Neural cell (in vitro differentiated cells): ENCODE data around the gene GLI2. TPM values are rescaled to one million over a fixed set of nuclear protein-coding genes. Genes with fewer than 3 reads are reported as not detected.

Source experiments
- H2AFZ ChIP-seq: fragments of 200-600, 300-800 bp; sonication (generic), shearing (Covaris generic); 2 replicates; pipeline ENCODE4 v1.6.0; 2014; ENCODE audit warnings: low read depth, mild to moderate bottlenecking, antibody characterized with exemption, low read length, moderate library complexity
- H3F3A ChIP-seq: fragments of 200-600 bp; shearing (Covaris generic); 2 replicates; pipeline ENCODE4 v1.6.1; 2016; ENCODE audit warnings: mild to moderate bottlenecking, moderate library complexity, mixed read lengths, antibody characterized with exemption, low read length; ENCODE audit not compliant: insufficient read depth, poor library complexity, severe bottlenecking
- H3K27ac ChIP-seq: fragments of 200-600, 300-800 bp; sonication (generic), shearing (Covaris generic); 2 replicates; pipeline ENCODE4 v1.5.1; 2014; ENCODE audit warnings: mild to moderate bottlenecking, low read length, moderate library complexity
- H3K27me3 ChIP-seq: fragments of 300-800, 200-600 bp; sonication (generic), shearing (Covaris generic); 2 replicates; pipeline ENCODE4 v1.6.0; 2014; ENCODE audit warnings: mild to moderate bottlenecking, low read depth, low read length, moderate library complexity; ENCODE audit not compliant: insufficient read depth
- H3K36me3 ChIP-seq: fragments of 300-800, 200-600 bp; sonication (generic), shearing (Covaris generic); 2 replicates; pipeline ENCODE4 v1.5.1; 2014; ENCODE audit warnings: mild to moderate bottlenecking, antibody characterized with exemption, low read length, moderate library complexity; ENCODE audit not compliant: insufficient read depth
- H3K4me2 ChIP-seq: fragments of 300-800, 200-600 bp; sonication (generic), shearing (Covaris generic); 2 replicates; pipeline ENCODE4 v1.6.0; 2014; ENCODE audit warnings: mild to moderate bottlenecking, low read length
- H3K4me3 ChIP-seq: fragments of 300-800, 200-600 bp; sonication (generic), shearing (Covaris generic); 2 replicates; pipeline ENCODE4 v1.5.1; 2014; ENCODE audit warnings: mild to moderate bottlenecking, low read length, moderate library complexity
- H3K79me2 ChIP-seq: fragments of 200-600 bp; shearing (Covaris generic); replicated peaks from 2 replicates; pipeline ENCODE4 v1.6.0; 2014; ENCODE audit warnings: mild to moderate bottlenecking, low read length, moderate library complexity; ENCODE audit not compliant: insufficient read depth
- H3K9ac ChIP-seq: fragments of 300-800, 200-600 bp; sonication (generic), shearing (Covaris generic); 2 replicates; pipeline ENCODE4 v1.6.1; 2016; ENCODE audit warnings: mild to moderate bottlenecking, low read length, mixed read lengths
- H3K9me2 ChIP-seq: fragments of 200-600 bp; shearing (Covaris generic); 2 replicates; pipeline ENCODE4 v1.6.1; 2016; ENCODE audit warnings: mild to moderate bottlenecking, low read length, mixed read lengths; ENCODE audit not compliant: insufficient read depth
- H3K9me3 ChIP-seq: fragments of 200-600, 300-800 bp; sonication (generic), shearing (Covaris generic); 2 replicates; pipeline ENCODE4 v1.6.1; 2016; ENCODE audit warnings: mild to moderate bottlenecking, mixed run types, low read length, moderate library complexity, mixed read lengths
- H4K20me1 ChIP-seq: fragments of 200-600 bp; shearing (Covaris generic); 2 replicates; pipeline ENCODE4 v1.6.1; 2016; ENCODE audit warnings: mild to moderate bottlenecking, mixed run types; ENCODE audit not compliant: insufficient read depth
- CTCF ChIP-seq: fragments of 450-650 bp; IDR thresholded peaks from 2 replicates; pipeline ENCODE4 v1.5.1; 2014; ENCODE audit warnings: antibody characterized with exemption, mild to moderate bottlenecking, moderate library complexity; ENCODE audit not compliant: poor library complexity, severe bottlenecking
- EP300 ChIP-seq: fragments of 450-650 bp; conservative IDR thresholded peaks from 2 replicates; pipeline ENCODE4 v1.6.1; 2014; ENCODE audit warnings: antibody characterized with exemption, mild to moderate bottlenecking, moderate library complexity; ENCODE audit not compliant: poor library complexity, severe bottlenecking
- EZH2 ChIP-seq: fragments of 200-600, 300-800 bp; shearing (Covaris generic), sonication (generic); IDR thresholded peaks from 2 replicates; pipeline ENCODE4 v1.6.1; 2014; ENCODE audit warnings: antibody characterized with exemption, low read length, borderline replicate concordance, mild to moderate bottlenecking; ENCODE audit not compliant: insufficient read depth, poor library complexity, severe bottlenecking
- MXI1 ChIP-seq: fragments of 450-650 bp; conservative IDR thresholded peaks from 2 replicates; pipeline ENCODE4 v1.6.1; 2014; ENCODE audit warnings: antibody characterized with exemption, mild to moderate bottlenecking; ENCODE audit not compliant: poor library complexity, severe bottlenecking
- POLR2AphosphoS5 ChIP-seq: IDR thresholded peaks from 2 replicates; pipeline ENCODE4 v1.6.1; 2012
- RAD21 ChIP-seq: fragments of 450-650 bp; conservative IDR thresholded peaks from 2 replicates; pipeline ENCODE4 v1.6.1; 2014; ENCODE audit warnings: antibody characterized with exemption, mild to moderate bottlenecking, moderate library complexity
- SMC3 ChIP-seq: fragments of 450-650 bp; conservative IDR thresholded peaks from 2 replicates; pipeline ENCODE4 v1.6.1; 2014; ENCODE audit warnings: antibody characterized with exemption, mild to moderate bottlenecking, moderate library complexity; ENCODE audit not compliant: poor library complexity
- TAF1 ChIP-seq: IDR thresholded peaks from 2 replicates; pipeline ENCODE4 v1.6.1; 2012; ENCODE audit warnings: low read depth
- polyA plus RNA-seq: library from polyadenylated mRNA; depleted of rRNA; stranded (reverse); fragments of >200 nt; gene quantifications from 2 replicates; pipeline ENCODE4 v1.2.3, GENCODE V29; 2014
- TF ChIP-seq, protein P1 (sequence below): IDR thresholded peaks from 2 replicates; pipeline ENCODE4 v1.6.1; 2012; ENCODE audit warnings: borderline replicate concordance

GLI2 gene
- polyA plus RNA-seq, 1 donor from 2014 or later, result 0.14 TPM

DNA sequence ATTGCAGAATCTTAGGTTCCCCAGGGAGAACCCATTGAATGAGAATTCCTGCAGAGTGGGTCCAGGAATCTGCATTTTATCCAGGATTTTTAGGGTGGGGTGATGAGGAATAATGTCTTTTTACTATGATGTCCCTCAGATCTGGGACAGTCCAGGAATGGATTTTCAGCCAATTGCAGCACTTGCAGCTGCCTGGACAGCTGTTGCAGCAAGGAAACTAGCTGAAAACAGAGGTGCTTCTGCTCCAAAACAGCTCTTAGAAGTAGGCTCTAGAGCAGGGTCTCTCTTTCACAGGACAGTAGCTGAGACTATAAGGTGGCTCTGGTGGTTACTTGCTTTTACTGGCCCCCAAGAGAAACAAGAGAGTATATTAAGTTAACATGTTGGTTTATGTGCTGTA, 9.1 kb downstream of the GLI2 start:
- Histone ChIP-seq H3K4me3 (no peak overlapping the region), H3K9me2 (no peaks in the 10 kb centered on the region), H3K9ac (no peak overlapping the region), H3K36me3 (no peaks in the 10 kb centered on the region), H2AFZ (no peak overlapping the region), H3K27me3 (peaks cover 23% of the 10 kb centered on the region), H4K20me1 (no peaks in the 10 kb centered on the region), H3K4me2 (no peak overlapping the region), H3K27ac (no peak overlapping the region), H3K9me3 (no peaks in the 10 kb centered on the region), H3F3A (peaks cover 5% of the 10 kb centered on the region), H3K79me2 (peaks cover 71% of the 10 kb centered on the region)
- no peak for TF ChIP-seq SMC3
- no peak for TF ChIP-seq MXI1
- no peak for TF ChIP-seq RAD21
- no peak for TF ChIP-seq EP300
- TF ChIP-seq TAF1, result no peak
- no peak for TF ChIP-seq CTCF
- no peak for TF ChIP-seq EZH2
- no peak for TF ChIP-seq POLR2AphosphoS5
- TF ChIP-seq, protein P1, sequence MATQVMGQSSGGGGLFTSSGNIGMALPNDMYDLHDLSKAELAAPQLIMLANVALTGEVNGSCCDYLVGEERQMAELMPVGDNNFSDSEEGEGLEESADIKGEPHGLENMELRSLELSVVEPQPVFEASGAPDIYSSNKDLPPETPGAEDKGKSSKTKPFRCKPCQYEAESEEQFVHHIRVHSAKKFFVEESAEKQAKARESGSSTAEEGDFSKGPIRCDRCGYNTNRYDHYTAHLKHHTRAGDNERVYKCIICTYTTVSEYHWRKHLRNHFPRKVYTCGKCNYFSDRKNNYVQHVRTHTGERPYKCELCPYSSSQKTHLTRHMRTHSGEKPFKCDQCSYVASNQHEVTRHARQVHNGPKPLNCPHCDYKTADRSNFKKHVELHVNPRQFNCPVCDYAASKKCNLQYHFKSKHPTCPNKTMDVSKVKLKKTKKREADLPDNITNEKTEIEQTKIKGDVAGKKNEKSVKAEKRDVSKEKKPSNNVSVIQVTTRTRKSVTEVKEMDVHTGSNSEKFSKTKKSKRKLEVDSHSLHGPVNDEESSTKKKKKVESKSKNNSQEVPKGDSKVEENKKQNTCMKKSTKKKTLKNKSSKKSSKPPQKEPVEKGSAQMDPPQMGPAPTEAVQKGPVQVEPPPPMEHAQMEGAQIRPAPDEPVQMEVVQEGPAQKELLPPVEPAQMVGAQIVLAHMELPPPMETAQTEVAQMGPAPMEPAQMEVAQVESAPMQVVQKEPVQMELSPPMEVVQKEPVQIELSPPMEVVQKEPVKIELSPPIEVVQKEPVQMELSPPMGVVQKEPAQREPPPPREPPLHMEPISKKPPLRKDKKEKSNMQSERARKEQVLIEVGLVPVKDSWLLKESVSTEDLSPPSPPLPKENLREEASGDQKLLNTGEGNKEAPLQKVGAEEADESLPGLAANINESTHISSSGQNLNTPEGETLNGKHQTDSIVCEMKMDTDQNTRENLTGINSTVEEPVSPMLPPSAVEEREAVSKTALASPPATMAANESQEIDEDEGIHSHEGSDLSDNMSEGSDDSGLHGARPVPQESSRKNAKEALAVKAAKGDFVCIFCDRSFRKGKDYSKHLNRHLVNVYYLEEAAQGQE, result no peak

GRCh38 chr2:120745420-120746111, 9.9 kb downstream of the GLI2 start:
- Histone ChIP-seq H3F3A (no peaks in the 10 kb centered on the region), H3K9me3 (no peaks in the 10 kb centered on the region), H3K9me2 (no peaks in the 10 kb centered on the region), H3K36me3 (no peaks in the 10 kb centered on the region), H2AFZ (no peak overlapping the region), H3K4me3 (no peak overlapping the region), H3K79me2 (peaks cover 74% of the 10 kb centered on the region), H4K20me1 (no peaks in the 10 kb centered on the region), H3K4me2 (no peak overlapping the region), H3K27me3 (peaks cover 16% of the 10 kb centered on the region), H3K9ac (no peak overlapping the region), H3K27ac (no peak overlapping the region)
- no peak for TF ChIP-seq MXI1
- TF ChIP-seq EP300, result no peak
- no peak for TF ChIP-seq RAD21
- no peak for TF ChIP-seq POLR2AphosphoS5
